NCI-H146 treated with DMSO at 0.1 percent for 48 hours (cell line): ENCODE results near the gene AGAP1.

Experiments used
- DNase-seq: peaks from one replicate; lab custom pipeline; 2025; ENCODE audit not compliant: unreplicated experiment; lab: John Stamatoyannopoulos, UW

Gene AGAP1

DNA sequence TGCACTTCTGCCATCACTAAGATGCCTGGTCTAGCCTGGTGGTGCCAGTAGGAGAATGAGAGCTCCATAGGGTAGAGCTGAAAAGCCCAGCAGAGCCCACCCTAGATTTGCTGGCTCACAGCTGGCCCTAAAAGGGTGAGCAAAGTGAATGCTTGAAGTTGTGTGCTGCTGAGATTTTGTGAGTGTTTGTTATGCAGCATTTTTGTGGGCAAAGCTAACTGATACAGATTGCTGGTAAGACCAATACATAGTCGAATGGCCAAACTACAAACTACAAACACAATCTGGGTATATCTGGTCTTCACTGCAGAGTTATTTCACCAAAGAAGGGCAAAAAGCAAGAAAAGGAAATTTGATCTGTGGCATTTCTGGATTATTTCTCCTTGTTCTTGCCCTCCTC is 7.1 kb upstream of the AGAP1 start:
- DNase-seq: no peak

- no peak for DNase-seq
Measured at GRCh38 chr2:235489897-235490296, 3.9 kb upstream of the AGAP1 start.

DNA sequence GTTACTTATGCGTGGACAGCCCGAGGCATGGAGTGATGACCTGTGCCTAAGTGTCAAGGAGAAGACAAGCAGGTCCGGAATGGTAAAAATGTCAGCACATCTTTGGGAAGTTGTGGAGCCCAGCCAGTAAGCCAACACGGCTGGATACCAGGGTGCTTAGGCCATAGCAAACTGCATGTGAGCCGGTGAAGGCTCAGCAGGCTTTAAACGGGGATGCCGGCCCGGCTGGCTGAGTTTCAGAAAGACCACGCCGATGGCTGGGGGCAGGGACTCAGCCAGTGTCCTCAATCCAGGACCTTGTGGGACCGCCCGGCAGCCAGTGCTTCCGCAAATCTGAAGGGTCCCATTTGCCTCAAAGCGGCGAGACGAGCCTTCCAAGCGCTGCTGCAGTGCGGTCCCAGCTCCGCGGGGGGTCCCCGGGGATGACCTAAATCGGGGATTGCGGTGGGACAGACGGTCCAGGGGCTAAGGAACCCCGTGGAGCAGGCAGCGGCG is 946 bp upstream of the AGAP1 start:
- DNase-seq: no peak

DNA sequence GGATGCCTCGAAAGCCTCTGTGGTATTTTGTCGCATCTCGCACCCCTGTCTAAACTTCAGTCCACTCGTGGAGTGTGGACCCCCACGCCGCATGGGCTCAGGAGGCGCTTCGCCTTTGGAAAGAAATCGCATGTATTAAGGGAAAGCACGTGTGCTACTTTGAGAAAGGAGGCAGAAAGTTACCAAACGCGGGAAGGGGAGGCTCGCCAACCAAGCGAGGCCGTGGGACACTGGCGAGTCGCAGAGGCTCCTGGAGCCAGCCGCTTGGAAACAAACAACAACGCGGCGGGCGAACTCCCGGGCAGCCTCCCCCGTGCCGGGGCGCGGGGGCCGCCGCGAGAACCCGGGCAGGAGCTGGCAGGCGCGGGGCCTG is 455 bp upstream of the AGAP1 start:
- no peak for DNase-seq

DNA sequence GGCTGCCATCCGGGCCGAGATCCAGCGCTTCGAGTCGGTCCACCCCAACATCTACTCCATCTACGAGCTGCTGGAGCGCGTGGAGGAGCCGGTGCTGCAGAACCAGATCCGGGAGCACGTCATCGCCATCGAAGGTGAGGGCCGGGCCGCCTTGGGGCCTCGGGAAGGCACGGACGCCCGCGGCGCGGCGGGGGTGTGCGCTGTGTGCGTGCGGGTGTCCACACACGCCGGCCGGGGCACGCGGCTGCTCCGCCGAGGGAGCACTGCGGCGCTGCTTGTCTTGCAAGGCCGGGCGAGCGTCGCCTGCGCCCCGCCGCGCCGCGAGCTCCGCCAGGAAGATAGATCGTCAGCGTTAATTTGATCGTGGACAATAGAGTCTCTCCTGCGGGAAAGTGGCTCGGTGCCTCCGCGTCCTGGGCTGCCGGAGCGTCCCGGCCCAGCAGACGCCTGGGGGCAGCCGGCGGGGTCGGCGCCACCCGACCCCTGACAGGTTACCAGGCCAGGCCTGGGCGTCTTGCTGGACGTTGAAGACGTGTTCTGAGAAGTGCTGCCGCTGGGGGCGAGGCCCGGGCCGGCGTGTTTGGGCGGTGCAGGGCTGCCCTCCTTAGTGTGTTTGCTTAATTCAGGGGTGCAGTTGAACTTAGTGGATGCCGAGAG is 1.0 kb downstream of the AGAP1 start:
- no peak for DNase-seq

- DNase-seq: no peak
Measured at GRCh38 chr2:235495373-235496238, 1.8 kb downstream of the AGAP1 start.

DNA sequence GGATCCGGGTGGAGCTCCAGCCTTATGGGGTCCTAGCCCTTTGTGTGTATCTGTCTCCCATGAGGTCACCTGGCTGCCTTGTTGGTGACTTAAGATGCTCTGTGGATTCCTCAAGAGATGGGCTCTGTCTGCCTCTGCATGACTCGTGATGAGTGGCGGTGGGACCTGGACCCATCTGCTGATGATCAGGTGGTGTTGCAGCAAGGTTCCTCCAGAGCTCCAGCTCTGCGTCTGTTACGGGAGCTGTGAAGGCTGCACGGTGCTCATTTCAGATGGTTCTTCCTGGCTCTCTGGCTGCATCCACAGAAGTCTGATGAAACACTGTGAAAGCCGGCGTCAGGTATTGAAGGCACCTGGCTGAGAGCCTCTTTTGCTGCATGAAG is 2.4 kb downstream of the AGAP1 start:
- DNase-seq: no peak

- DNase-seq: no peak
Measured at GRCh38 chr2:235497096-235497495, 3.3 kb downstream of the AGAP1 start.

- DNase-seq: no peak
Measured at GRCh38 chr2:235498541-235498940, 4.7 kb downstream of the AGAP1 start.

DNA sequence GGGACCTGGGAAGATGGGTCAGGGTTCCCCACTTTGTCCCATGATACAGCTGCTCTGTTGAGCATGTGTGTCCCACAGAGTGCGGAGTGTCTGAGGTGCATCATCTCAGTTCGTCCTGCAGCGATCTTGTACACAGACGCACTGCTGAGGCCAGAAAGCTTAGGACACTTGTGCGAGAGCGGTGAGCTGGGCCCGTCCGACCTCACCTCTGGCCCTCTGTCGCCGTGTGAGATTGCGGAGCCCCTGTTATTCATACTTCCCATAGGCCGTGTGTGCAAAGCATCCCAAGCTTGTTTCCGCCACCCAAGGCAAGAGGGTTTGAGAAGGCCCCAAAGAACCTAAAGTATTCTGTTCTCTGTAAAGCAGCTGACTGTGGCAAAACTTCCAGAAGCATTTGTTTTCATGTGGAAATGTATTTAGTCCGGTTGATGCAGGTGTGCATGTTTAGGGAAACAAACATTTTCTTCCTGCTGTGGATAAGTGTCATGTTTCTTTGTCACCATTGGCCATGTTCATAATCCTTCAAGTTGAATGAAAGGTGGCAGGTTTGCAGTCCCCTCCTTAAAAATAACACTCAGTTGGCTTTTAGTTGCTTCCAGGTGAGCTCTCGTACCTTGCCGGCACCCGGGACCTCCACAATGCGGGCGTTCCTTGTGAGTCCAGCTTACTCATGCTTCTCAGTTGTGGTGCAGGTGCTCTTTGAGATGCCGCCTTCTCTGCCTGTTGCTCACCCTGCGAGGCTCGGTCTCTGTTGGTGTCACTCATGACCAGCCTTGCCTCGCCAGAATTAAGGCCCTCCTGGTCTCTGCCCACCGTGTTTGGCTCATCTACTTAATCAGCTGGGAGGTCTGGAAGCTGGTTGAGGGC is 5.3 kb downstream of the AGAP1 start:
- DNase-seq: no peak

DNA sequence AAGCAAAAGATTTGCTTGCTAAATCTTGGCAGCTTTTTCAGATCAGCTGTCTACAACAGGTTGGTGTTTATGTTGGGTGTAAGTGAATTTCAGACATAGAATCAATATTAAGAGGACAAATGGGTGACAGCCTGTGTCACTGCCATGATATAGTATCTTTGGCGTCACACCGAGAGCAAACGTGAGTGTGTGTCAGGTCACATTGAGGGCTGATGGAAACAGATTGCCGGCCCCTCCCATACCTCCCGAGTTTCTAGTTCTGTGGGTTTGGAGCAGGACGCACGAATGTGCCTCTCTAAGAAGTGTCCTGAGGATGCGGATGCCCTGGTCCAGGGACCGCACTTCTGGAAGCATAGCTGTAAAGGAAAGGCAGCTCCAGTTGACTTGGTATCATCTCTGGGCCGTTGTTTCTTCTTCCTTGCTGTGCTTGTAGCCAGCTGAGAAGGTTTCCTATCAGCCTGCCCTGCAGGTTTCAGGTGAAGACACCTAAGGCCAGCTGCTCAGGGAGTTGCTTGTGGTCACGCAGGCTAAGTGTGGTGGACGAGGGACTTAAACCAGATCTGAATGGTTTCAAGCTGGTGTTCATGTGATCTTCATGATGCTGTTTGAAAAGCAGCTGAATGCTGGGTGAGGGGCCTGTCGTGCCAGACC is 6.4 kb downstream of the AGAP1 start:
- no peak for DNase-seq

DNA sequence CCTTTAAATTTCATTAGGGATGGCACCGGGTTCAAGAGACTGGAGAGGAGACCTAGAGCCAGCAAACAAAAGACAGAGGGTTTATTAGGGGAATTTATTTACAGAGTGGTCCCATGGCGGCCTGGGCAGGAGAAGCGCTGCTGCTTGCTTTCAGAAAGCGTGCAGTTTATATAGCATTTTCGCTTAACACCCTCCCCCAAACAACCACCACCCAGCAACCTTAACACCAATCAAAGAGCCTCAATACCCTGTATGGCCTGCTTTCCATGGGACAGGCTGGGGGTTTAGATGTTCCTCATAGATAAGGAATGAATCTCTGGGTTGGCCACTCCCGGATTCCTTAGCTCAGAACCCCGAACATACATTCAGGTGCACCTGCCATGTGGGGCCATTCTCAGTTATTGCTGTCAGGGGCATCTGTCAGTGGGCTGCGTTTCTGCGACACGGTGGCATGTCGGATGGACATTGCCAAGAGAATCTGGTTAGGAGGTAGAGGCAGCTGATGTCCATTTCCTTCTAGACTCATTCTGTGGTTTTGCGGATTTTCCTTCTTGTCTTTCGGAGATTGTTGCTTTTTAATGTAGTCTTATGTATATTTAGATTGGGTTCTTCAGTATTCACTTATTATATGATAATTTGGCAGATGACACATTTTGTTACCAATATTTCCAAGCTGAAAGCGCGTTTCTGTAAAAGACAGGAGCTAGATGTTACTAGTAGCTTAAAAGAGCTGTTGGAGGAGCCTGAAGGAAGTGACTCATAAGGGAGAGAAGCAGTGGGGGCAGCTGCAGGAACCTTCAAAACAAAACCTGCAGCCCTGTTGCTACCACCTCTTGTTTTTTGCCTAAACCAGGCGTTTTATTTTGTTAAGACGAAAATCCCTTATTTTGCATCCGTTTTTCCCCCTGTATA is 7.2 kb downstream of the AGAP1 start:
- no peak for DNase-seq

DNA sequence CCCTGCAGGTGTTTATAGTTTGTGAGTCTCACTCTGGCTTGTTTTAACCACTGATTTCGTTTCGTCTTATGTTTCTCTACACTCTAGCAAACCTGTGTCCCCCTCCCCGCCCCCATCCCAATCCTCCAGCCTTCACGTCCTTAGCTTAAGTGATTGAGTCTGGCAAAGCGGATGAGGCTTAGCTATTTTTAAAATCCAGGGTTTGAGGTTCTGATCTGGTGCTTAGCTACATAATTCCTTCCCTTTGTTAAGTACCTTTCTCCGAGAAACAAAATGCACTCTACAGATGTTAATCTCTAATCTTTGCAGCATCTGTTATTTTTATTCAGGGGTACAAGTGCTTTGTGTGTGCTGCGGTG is 7.8 kb downstream of the AGAP1 start:
- DNase-seq: no peak

DNA sequence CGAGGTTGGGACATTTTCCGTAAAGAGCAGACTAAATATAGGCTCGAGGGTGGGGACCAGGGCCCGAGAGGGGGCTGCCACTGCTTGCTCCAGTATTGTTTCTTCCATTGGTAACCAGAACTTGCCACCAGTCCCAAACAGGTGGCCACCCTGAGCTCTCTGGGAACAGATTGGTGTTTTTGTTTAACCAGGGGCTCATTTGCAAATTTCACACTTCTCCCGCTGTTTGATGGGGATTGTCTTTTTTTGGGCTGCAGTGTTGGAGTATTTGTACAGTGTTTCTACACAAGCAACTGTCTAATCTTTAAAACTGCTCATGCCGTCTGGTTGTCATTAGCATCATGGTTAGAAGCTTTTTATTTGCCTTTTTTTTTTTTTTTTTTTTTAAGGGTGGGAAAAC is 8.5 kb downstream of the AGAP1 start:
- DNase-seq: no peak

DNA sequence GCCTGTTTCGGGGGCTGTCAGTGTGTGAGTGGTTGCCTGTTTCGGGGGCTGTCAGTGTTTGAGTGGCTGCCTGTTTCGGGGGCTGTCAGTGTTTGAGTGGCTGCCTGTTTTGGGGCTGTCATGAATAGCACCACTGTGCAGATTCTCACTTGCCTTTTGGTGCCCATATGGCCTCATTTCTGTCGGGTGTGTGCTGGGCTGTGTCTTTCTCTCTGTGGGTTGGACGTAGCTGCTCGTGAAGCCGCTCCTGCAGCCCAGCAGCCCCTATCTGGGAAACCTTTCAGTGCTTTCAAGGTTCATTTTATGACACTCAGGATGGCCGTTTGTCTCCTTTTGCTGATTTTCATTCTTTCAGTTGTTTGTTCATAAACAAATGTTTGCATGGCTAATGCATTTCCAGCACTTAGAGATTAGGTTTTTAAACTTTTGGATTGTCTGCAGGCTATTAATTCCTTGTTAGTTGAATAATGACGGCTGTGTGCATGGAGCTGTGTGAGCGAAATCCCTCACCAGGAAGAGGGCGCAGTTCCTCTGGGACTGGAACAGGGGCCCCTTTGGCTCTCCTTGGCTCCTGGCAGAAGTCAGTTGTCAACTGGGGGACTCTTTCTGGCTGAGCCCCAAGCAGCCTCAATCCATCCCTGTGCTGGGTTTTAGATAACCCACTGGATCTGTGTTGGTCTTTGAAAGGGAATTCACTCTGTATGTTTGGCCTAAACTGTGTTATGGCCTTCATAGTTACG is 10.8 kb downstream of the AGAP1 start:
- DNase-seq: no peak

- no peak for DNase-seq
Measured at GRCh38 chr2:235505181-235505741, 11.4 kb downstream of the AGAP1 start.

GRCh38 chr2:235506291-235506996 is 12.6 kb downstream of the AGAP1 start:
- DNase-seq: peak; percentile 76

DNA sequence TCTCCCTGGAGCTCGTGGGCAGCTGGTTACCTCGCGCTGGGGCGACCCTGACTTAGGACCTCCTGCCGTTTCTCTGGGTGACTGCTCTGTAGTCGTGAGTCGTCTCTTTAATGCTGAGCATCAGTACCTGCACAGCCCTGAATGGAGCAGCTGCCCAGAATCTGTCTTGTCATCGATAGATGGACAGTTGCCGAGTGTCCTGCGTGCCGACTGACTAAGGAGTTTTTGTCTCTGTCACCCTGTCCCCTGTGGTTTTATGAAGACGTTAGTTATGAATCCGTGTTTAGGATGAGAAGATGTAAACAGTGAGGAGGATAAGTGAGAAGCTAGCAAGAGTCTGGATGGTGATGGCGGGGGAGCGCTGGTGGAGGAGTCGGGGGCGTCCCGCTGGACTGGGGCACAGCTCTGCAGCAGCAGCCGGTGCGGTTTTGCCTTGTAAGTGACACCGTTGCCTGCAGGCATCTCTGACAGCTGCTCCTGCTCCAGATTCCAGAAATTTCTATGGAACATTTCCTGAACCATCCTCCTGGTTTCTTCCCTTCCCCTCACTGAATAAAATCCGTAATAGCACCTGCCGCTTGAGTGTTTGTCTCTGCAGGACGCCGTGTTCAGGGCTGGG is 13.3 kb downstream of the AGAP1 start:
- DNase-seq: peak; percentile 53
